IMR-90 (cell line): ENCODE measurements around the gene PTBP2. TPM values are rescaled to one million over a fixed set of nuclear protein-coding genes. Genes with fewer than 3 reads are reported as not detected.

Source experiments
- ATAC-seq: fragments of 200-7000 bp; cut with Tn5 transposase; 2 replicates; pipeline ENCODE4 v1.9.1; 2020; ENCODE audit warnings: low read depth, mild to moderate bottlenecking, moderate library complexity
- BruUV-seq: library from RNA; stranded (reverse); fragments of 400-500 nt; replicated peaks from 2 replicates; lab custom pipeline; 2021; lab: Mats Ljungman, UMichigan
- CTCF ChIA-PET: fragments of 300-600 bp; formaldehyde crosslinking; extraction: SDS; loops from one replicate; lab custom pipeline; 2021; ENCODE audit warnings: antibody characterized with exemption; lab: Yijun Ruan, JAX
- POLR2A ChIA-PET: fragments of 300-600 bp; sonication (Branson Sonifier 250); formaldehyde crosslinking; loops from one replicate; lab custom pipeline; 2022; ENCODE audit warnings: antibody characterized with exemption; ENCODE audit not compliant: unreplicated experiment; lab: Charles Lee
- DNase-seq: peaks from one replicate; pipeline ENCODE4 v3.0.0; 2013
- H2AFZ ChIP-seq: replicated peaks from 2 replicates; pipeline ENCODE3; 2013; ENCODE audit warnings: low read length, mild to moderate bottlenecking; ENCODE audit not compliant: poor library complexity
- H2AK5ac ChIP-seq: 2 replicates; pipeline ENCODE4 v1.6.1; 2013; ENCODE audit warnings: low read depth, low read length, inconsistent platforms
- H2AK9ac ChIP-seq: replicated peaks from 2 replicates; pipeline ENCODE3; 2013; ENCODE audit warnings: mild to moderate bottlenecking, low read depth, low read length, moderate library complexity; ENCODE audit not compliant: poor library complexity
- H2BK120ac ChIP-seq: 2 replicates; pipeline ENCODE4 v1.6.1; 2013; ENCODE audit warnings: low read depth, low read length, inconsistent platforms
- H2BK15ac ChIP-seq: 3 replicates; pipeline ENCODE4 v1.6.1; 2013; ENCODE audit warnings: low read depth, low read length, inconsistent platforms
- H2BK20ac ChIP-seq: 2 replicates; pipeline ENCODE4 v1.6.1; 2013; ENCODE audit warnings: low read depth, mild to moderate bottlenecking, inconsistent platforms, low read length, moderate library complexity
- H2BK5ac ChIP-seq: 2 replicates; pipeline ENCODE4 v1.6.1; 2013; ENCODE audit warnings: mild to moderate bottlenecking, low read depth, low read length, inconsistent platforms; ENCODE audit not compliant: poor library complexity, severe bottlenecking
- H3K14ac ChIP-seq: replicated peaks from 2 replicates; pipeline ENCODE4 v1.6.1; 2013; ENCODE audit warnings: low read depth, low read length, inconsistent platforms
- H3K18ac ChIP-seq: 2 replicates; pipeline ENCODE4 v1.6.1; 2013; ENCODE audit warnings: low read depth, low read length, control low read depth
- H3K23ac ChIP-seq: 2 replicates; pipeline ENCODE4 v1.6.1; 2013; ENCODE audit warnings: low read depth, low read length, inconsistent platforms
- H3K27ac ChIP-seq: 2 replicates; pipeline ENCODE4 v1.5.1; 2013; ENCODE audit warnings: mild to moderate bottlenecking, control low read depth, low read length; ENCODE audit not compliant: insufficient read depth
- H3K27me3 ChIP-seq: 2 replicates; pipeline ENCODE4 v1.6.1; 2013; ENCODE audit warnings: low read length; ENCODE audit not compliant: control insufficient read depth, insufficient read depth
- H3K36me3 ChIP-seq: 2 replicates; pipeline ENCODE4 v1.6.1; 2013; ENCODE audit warnings: low read length, mixed read lengths; ENCODE audit not compliant: control insufficient read depth, insufficient read depth
- H3K4ac ChIP-seq: 2 replicates; pipeline ENCODE4 v1.6.1; 2013; ENCODE audit warnings: low read depth, low read length, inconsistent platforms
- H3K4me1 ChIP-seq: 2 replicates; pipeline ENCODE4 v1.6.1; 2013; ENCODE audit warnings: low read length, mixed read lengths; ENCODE audit not compliant: control insufficient read depth, insufficient read depth
- H3K4me2 ChIP-seq: 2 replicates; pipeline ENCODE4 v1.6.1; 2013; ENCODE audit warnings: low read depth, mild to moderate bottlenecking, control low read depth, low read length, moderate library complexity
- H3K4me3 ChIP-seq: 2 replicates; pipeline ENCODE4 v1.5.1; 2013; ENCODE audit warnings: low read depth, mild to moderate bottlenecking, control low read depth, low read length, moderate library complexity; ENCODE audit not compliant: insufficient read depth
- H3K56ac ChIP-seq: 2 replicates; pipeline ENCODE4 v1.6.1; 2013; ENCODE audit warnings: low read length, inconsistent platforms; ENCODE audit not compliant: insufficient read depth; ENCODE audit errors: extremely low read depth
- H3K79me1 ChIP-seq, 2 experiments: 2 replicates each; pipeline ENCODE4 v1.6.1; 2013; ENCODE audit warnings: low read length in 2 of 2, inconsistent platforms in 1 of 2, low read depth in 1 of 2
- H3K9ac ChIP-seq: 2 replicates; pipeline ENCODE4 v1.6.1; 2013; ENCODE audit warnings: low read depth, low read length, control low read depth
- H3K9me1 ChIP-seq: 2 replicates; pipeline ENCODE4 v1.6.1; 2013; ENCODE audit warnings: low read length, inconsistent platforms; ENCODE audit not compliant: insufficient read depth
- H3K9me3 ChIP-seq: 2 replicates; pipeline ENCODE4 v1.6.1; 2013; ENCODE audit warnings: low read length; ENCODE audit not compliant: control insufficient read depth, insufficient read depth
- H4K20me1 ChIP-seq: 2 replicates; pipeline ENCODE4 v1.6.1; 2013; ENCODE audit warnings: low read length, inconsistent platforms; ENCODE audit not compliant: insufficient read depth
- H4K5ac ChIP-seq: 2 replicates; pipeline ENCODE4 v1.6.1; 2013; ENCODE audit warnings: mild to moderate bottlenecking, low read depth, low read length, control low read depth
- H4K8ac ChIP-seq, 2 experiments: 2 replicates each; pipeline ENCODE4 v1.6.1; 2013; ENCODE audit warnings: low read depth in 2 of 2, low read length in 2 of 2, control low read depth in 1 of 2, inconsistent platforms in 1 of 2
- H4K91ac ChIP-seq: 2 replicates; pipeline ENCODE4 v1.6.1; 2013; ENCODE audit warnings: low read depth, low read length, inconsistent platforms; ENCODE audit not compliant: insufficient read depth
- BHLHE40 ChIP-seq: fragments of 150-350 bp; IDR thresholded peaks from 2 replicates; pipeline ENCODE4 v1.6.1; 2016; ENCODE audit warnings: mild to moderate bottlenecking, low read depth, low read length
- CEBPB ChIP-seq: IDR thresholded peaks from 2 replicates; pipeline ENCODE4 v1.6.1; 2012; ENCODE audit warnings: low read depth, low read length, improper control_type of control experiment
- CHD1 ChIP-seq: IDR thresholded peaks from 2 replicates; pipeline ENCODE4 v1.6.1; 2012; ENCODE audit warnings: low read depth, low read length, improper control_type of control experiment
- CTCF ChIP-seq: conservative IDR thresholded peaks from 2 replicates; pipeline ENCODE4 v1.5.1; 2012; ENCODE audit warnings: mild to moderate bottlenecking, low read depth, low read length, improper control_type of control experiment
- ELK1 ChIP-seq: fragments of 150-350 bp; IDR thresholded peaks from 2 replicates; pipeline ENCODE4 v1.6.1; 2016; ENCODE audit warnings: low read depth, mild to moderate bottlenecking, low read length, moderate library complexity, borderline replicate concordance
- FOS ChIP-seq: fragments of 150-350 bp; IDR thresholded peaks from 2 replicates; pipeline ENCODE4 v1.6.1; 2016; ENCODE audit warnings: low read depth, low read length
- MAFK ChIP-seq: IDR thresholded peaks from 2 replicates; pipeline ENCODE4 v1.6.1; 2012; ENCODE audit warnings: low read depth, low read length, improper control_type of control experiment
- MAZ ChIP-seq: IDR thresholded peaks from 2 replicates; pipeline ENCODE4 v1.6.1; 2012; ENCODE audit warnings: low read depth, mild to moderate bottlenecking, low read length, improper control_type of control experiment, moderate library complexity, borderline replicate concordance
- MXI1 ChIP-seq: IDR thresholded peaks from 2 replicates; pipeline ENCODE4 v1.6.1; 2012; ENCODE audit warnings: low read depth, mild to moderate bottlenecking, low read length, moderate library complexity, borderline replicate concordance
- NFE2L2 ChIP-seq: fragments of 150-350 bp; IDR thresholded peaks from 2 replicates; pipeline ENCODE4 v1.6.1; 2016; ENCODE audit warnings: low read depth, mild to moderate bottlenecking, low read length
- POLR2A ChIP-seq: IDR thresholded peaks from 2 replicates; pipeline ENCODE4 v1.6.1; 2012; ENCODE audit warnings: mild to moderate bottlenecking, low read depth, low read length
- RAD21 ChIP-seq: IDR thresholded peaks from 2 replicates; pipeline ENCODE4 v1.6.1; 2012; ENCODE audit warnings: low read length, improper control_type of control experiment
- RCOR1 ChIP-seq: IDR thresholded peaks from 2 replicates; pipeline ENCODE4 v1.6.1; 2012; ENCODE audit warnings: mild to moderate bottlenecking, low read length, improper control_type of control experiment; ENCODE audit not compliant: insufficient replicate concordance
- RFX5 ChIP-seq: IDR thresholded peaks from 2 replicates; pipeline ENCODE4 v1.8.0; 2012; ENCODE audit warnings: low read depth, mild to moderate bottlenecking, low read length, moderate library complexity
- SMC3 ChIP-seq: fragments of 150-350 bp; IDR thresholded peaks from 2 replicates; pipeline ENCODE4 v1.6.1; 2016; ENCODE audit warnings: low read depth, mild to moderate bottlenecking, antibody characterized with exemption, low read length, moderate library complexity
- USF2 ChIP-seq: fragments of 150-350 bp; IDR thresholded peaks from 2 replicates; pipeline ENCODE4 v1.6.1; 2017; ENCODE audit warnings: mild to moderate bottlenecking, antibody characterized with exemption, low read length, low read depth
- WGBS, 2 experiments: methylation state at CpG; one replicate each; pipeline versions ENCODE4 v1.1.5 to v1.1.7; 2013; ENCODE audit warnings: missing lambda C conversion rate in 2 of 2; ENCODE audit not compliant: insufficient read length in 1 of 2; ENCODE audit errors: extremely low coverage in 2 of 2; 5-methylcytosine and 5-hydroxymethylcytosine counted together
- dilution Hi-C: fragments of 300-500 bp; cut with HindIII; formaldehyde crosslinking; loops from one replicate; pipeline ENCODE4 v1.14.3; 2018; ENCODE audit warnings: low sequenced_read_pairs; ENCODE audit not compliant: unreplicated experiment
- in situ Hi-C: fragments of 300-500 bp; cut with MboI; formaldehyde crosslinking; loops from 3 replicates; pipeline ENCODE4 v1.14.3; 2019; ENCODE audit warnings: low sequenced_read_pairs, inconsistent platforms, mixed read lengths
- intact Hi-C: fragments of 100-400 bp; cut with micrococcal nuclease; formaldehyde crosslinking; loops from 2 replicates; pipeline ENCODE4 v1.10.0; 2022
- polyA plus RNA-seq, 3 experiments: library from polyadenylated mRNA; depleted of rRNA; stranded (reverse); fragments of >200 nt; gene quantifications; 2 replicates each; pipeline ENCODE4 v1.2.3, GENCODE V29; 2012; ENCODE audit warnings: low replicate concordance in 1 of 3
- total RNA-seq: library from RNA; depleted of rRNA; stranded (reverse); fragments of >200 nt; gene quantifications from 2 replicates; pipeline ENCODE4 v1.2.3, GENCODE V29; 2012

PTBP2 gene
- total and polyA plus RNA-seq, 2 of the 4 experiments (the other 2 are of a cell fraction) = 9.7 to 37.8 TPM

GRCh38 chr1:96790599-96790998 lies 69.0 kb downstream of the PTBP2 start:
- no peak overlapping the region for H3K9ac ChIP-seq
- CTCF ChIA-PET = no interaction called here

More at GRCh38 chr1:96790599-96790998, 69.0 kb downstream of the PTBP2 start:
- no peak overlapping the region for H4K5ac ChIP-seq
- no TSS peak for BruUV-seq
- no peaks in the 10 kb centered on the region for H3K9me1 ChIP-seq
- ATAC-seq (no peak), DNase-seq (no peak)
- H3K4ac ChIP-seq = no peak overlapping the region
- H2BK15ac ChIP-seq = no peak overlapping the region
- WGBS, 2 experiments = no CpG with 5 or more reads among the region's 2 CpGs
- H2BK20ac ChIP-seq = no peak overlapping the region
- TF ChIP-seq MAFK = no peak
- TF ChIP-seq CHD1 = no peak
- TF ChIP-seq FOS = no peak
- TF ChIP-seq ELK1 = no peak
- no peak for TF ChIP-seq CEBPB
- TF ChIP-seq RAD21 = no peak
- no peak for TF ChIP-seq RCOR1
- no peak for TF ChIP-seq RFX5
- no peak for TF ChIP-seq SMC3
- no peak for TF ChIP-seq CTCF
- TF ChIP-seq BHLHE40 = no peak
- no peak for TF ChIP-seq MAZ
- no peak for TF ChIP-seq POLR2A
- no peak for TF ChIP-seq MXI1
- TF ChIP-seq NFE2L2 = no peak
- no peak for TF ChIP-seq USF2
- dilution Hi-C loops (no loop called here), intact Hi-C loops (no loop called here), in situ Hi-C loops (no loop called here)
- no peak overlapping the region for H2BK5ac ChIP-seq
- H2AK9ac ChIP-seq = no peak overlapping the region
- H3K56ac ChIP-seq = no peak overlapping the region
- POLR2A ChIA-PET = no interaction called here
- H3K4me3 ChIP-seq = no peak overlapping the region
- peaks cover 9% of the 10 kb centered on the region for H3K36me3 ChIP-seq
- no peak overlapping the region for H3K18ac ChIP-seq
- H4K91ac ChIP-seq = no peak overlapping the region
- H4K8ac ChIP-seq = no peak overlapping the region
- peaks cover 3 to 5% of the 10 kb centered on the region in 2 experiments; a peak in 1 of 4 replicates for H3K79me1 ChIP-seq
- H2BK120ac ChIP-seq = no peak overlapping the region
- H3K4me1 ChIP-seq = 0 out of 2 replicates have a peak, but pooled peaks cover 2% of the 10 kb centered on the region
- no peaks in the 10 kb centered on the region for H3K27me3 ChIP-seq
- H3K23ac ChIP-seq = no peak overlapping the region
- H3K27ac ChIP-seq = no peak overlapping the region
- H3K4me2 ChIP-seq = no peak overlapping the region
- no peak overlapping the region for H3K14ac ChIP-seq
- H4K20me1 ChIP-seq = no peaks in the 10 kb centered on the region
- H2AFZ ChIP-seq = no peak overlapping the region
- no peaks in the 10 kb centered on the region for H3K9me3 ChIP-seq
- H2AK5ac ChIP-seq = no peak overlapping the region
